GM06990 (cell line): Measurements from ENCODE around the gene AVP.

Experiments
- DNase-seq: peaks from one replicate; pipeline ENCODE4 v3.0.0-alpha.2; 2011; ENCODE audit not compliant: insufficient read length; ENCODE audit errors: extremely low read depth
- H3K27me3 ChIP-seq: replicated peaks from 2 replicates; pipeline ENCODE4 v1.6.0; 2011; ENCODE audit warnings: low read length; ENCODE audit not compliant: control insufficient read depth, insufficient read depth
- H3K36me3 ChIP-seq: 2 replicates; pipeline ENCODE4 v1.5.1; 2011; ENCODE audit warnings: low read length; ENCODE audit not compliant: control insufficient read depth, insufficient read depth
- H3K4me3 ChIP-seq: replicated peaks from 2 replicates; pipeline ENCODE4 v1.5.1; 2011; ENCODE audit warnings: low read depth, mild to moderate bottlenecking, control low read depth, low read length
- CTCF ChIP-seq: IDR thresholded peaks from 2 replicates; pipeline ENCODE4 v1.5.1; 2011; ENCODE audit warnings: low read length, control low read depth, mild to moderate bottlenecking, inconsistent platforms; ENCODE audit not compliant: insufficient read depth, poor library complexity, severe bottlenecking

AVP gene

GRCh38 chr20:3044336-3044965 is 40.1 kb downstream of the AVP start:
- H3K36me3 ChIP-seq, result peaks cover 17% of the 10 kb centered on the region
- H3K27me3 ChIP-seq, result no peaks in the 10 kb centered on the region
- no peak overlapping the region for H3K4me3 ChIP-seq
- DNase-seq, result no peak
- no peak for TF ChIP-seq CTCF

- no peak for TF ChIP-seq CTCF
- H3K36me3 ChIP-seq, result peaks cover 14% of the 10 kb centered on the region
- no peaks in the 10 kb centered on the region for H3K27me3 ChIP-seq
- H3K4me3 ChIP-seq, result no peak within 1 kb of the TSS
- no peak for DNase-seq
Measured at GRCh38 chr20:3043322-3043721, 41.2 kb downstream of the AVP start, which contains the start of gene GNRH2. Gene GNRH2 (plus strand): TSS chr20:3043622. CDS start chr20:3044415, 793 bp downstream.

GRCh38 chr20:3042625-3043024 is 41.9 kb downstream of the AVP start:
- no peak overlapping the region for H3K4me3 ChIP-seq
- no peaks in the 10 kb centered on the region for H3K27me3 ChIP-seq
- no peak for DNase-seq
- H3K36me3 ChIP-seq, result peaks cover 11% of the 10 kb centered on the region
- TF ChIP-seq CTCF, result no peak

GRCh38 chr20:3041854-3042409 is 42.6 kb downstream of the AVP start:
- Histone ChIP-seq H3K27me3 (no peaks in the 10 kb centered on the region), H3K4me3 (no peak overlapping the region), H3K36me3 (peaks cover 17% of the 10 kb centered on the region)
- DNase-seq, result no peak
- no peak for TF ChIP-seq CTCF

- DNase-seq, result no peak
- H3K4me3 ChIP-seq, result no peak overlapping the region
- H3K36me3 ChIP-seq, result peaks cover 28% of the 10 kb centered on the region
- H3K27me3 ChIP-seq, result no peaks in the 10 kb centered on the region
- no peak for TF ChIP-seq CTCF
Measured at GRCh38 chr20:3040086-3040485, 44.4 kb downstream of the AVP start.
